GM23338 (cell line): Measurements from ENCODE around the gene FXN. TPM values are rescaled to one million over a fixed set of nuclear protein-coding genes. Genes with fewer than 3 reads are reported as not detected.

ENCODE experiments used
- ATAC-seq: fragments of 200-7000 bp; cut with Tn5 transposase; 3 replicates; pipeline ENCODE4 v1.9.1; 2020
- DNase-seq: peaks from one replicate; pipeline ENCODE4 v3.0.0-alpha.2; 2015; ENCODE audit warnings: low spot score
- H2AFZ ChIP-seq: fragments of 200-600 bp; sonication (generic); 2 replicates; pipeline ENCODE4 v1.8.0; 2016; ENCODE audit warnings: antibody characterized with exemption, mild to moderate bottlenecking, moderate library complexity
- H3F3A ChIP-seq: fragments of 200-600 bp; sonication (generic); replicated peaks from 2 replicates; pipeline ENCODE4 v1.8.0; 2017; ENCODE audit warnings: antibody characterized with exemption, mixed run types, low read depth
- H3K27ac ChIP-seq: fragments of 200-600 bp; sonication (generic); 2 replicates; pipeline ENCODE4 v1.6.1; 2016; ENCODE audit warnings: low read depth
- H3K27me3 ChIP-seq: fragments of 200-600 bp; sonication (generic); 2 replicates; pipeline ENCODE4 v1.8.0; 2016; ENCODE audit warnings: mild to moderate bottlenecking, mixed run types, moderate library complexity; ENCODE audit not compliant: insufficient read depth
- H3K36me3 ChIP-seq: fragments of 200-600 bp; sonication (generic); 2 replicates; pipeline ENCODE4 v1.8.0; 2016; ENCODE audit warnings: mild to moderate bottlenecking; ENCODE audit not compliant: insufficient read depth
- H3K4me1 ChIP-seq: fragments of 200-600 bp; sonication (generic); 2 replicates; pipeline ENCODE4 v1.8.0; 2016; ENCODE audit warnings: mild to moderate bottlenecking, moderate library complexity; ENCODE audit not compliant: insufficient read depth
- H3K4me2 ChIP-seq: fragments of 200-600 bp; sonication (generic); 2 replicates; pipeline ENCODE4 v1.7.1; 2017; ENCODE audit warnings: mixed run types
- H3K4me3 ChIP-seq: fragments of 200-600 bp; sonication (generic); 2 replicates; pipeline ENCODE4 v1.6.1; 2016; ENCODE audit warnings: mixed run types
- H3K79me2 ChIP-seq: fragments of 200-600 bp; sonication (generic); replicated peaks from 2 replicates; pipeline ENCODE4 v1.8.0; 2017; ENCODE audit warnings: mild to moderate bottlenecking; ENCODE audit not compliant: insufficient read depth
- H3K9me2 ChIP-seq: fragments of 200-600 bp; sonication (generic); 2 replicates; pipeline ENCODE4 v1.8.0; 2017; ENCODE audit not compliant: insufficient read depth
- H4K20me1 ChIP-seq: fragments of 200-600 bp; sonication (generic); replicated peaks from 2 replicates; pipeline ENCODE4 v1.8.0; 2017; ENCODE audit warnings: mild to moderate bottlenecking; ENCODE audit not compliant: insufficient read depth
- H3K27ac Mint-ChIP-seq: 2 replicates; pipeline ENCODE4 v1.8.0; 2020; ENCODE audit warnings: inconsistent platforms, mild to moderate bottlenecking, moderate library complexity, mixed read lengths
- H3K27me3 Mint-ChIP-seq: 3 replicates; pipeline ENCODE4 v1.8.0; 2022; ENCODE audit warnings: low read depth, mild to moderate bottlenecking, moderate library complexity, mixed read lengths, inconsistent platforms; ENCODE audit not compliant: insufficient read depth, poor library complexity
- H3K36me3 Mint-ChIP-seq: 3 replicates; pipeline ENCODE4 v1.8.0; 2021; ENCODE audit warnings: low read depth, mild to moderate bottlenecking, inconsistent platforms, moderate library complexity, mixed read lengths
- H3K4me1 Mint-ChIP-seq: 3 replicates; pipeline ENCODE4 v1.8.0; 2020; ENCODE audit warnings: mild to moderate bottlenecking, inconsistent platforms, mixed read lengths
- H3K4me3 Mint-ChIP-seq: 3 replicates; pipeline ENCODE4 v1.8.0; 2021; ENCODE audit warnings: moderate library complexity, mild to moderate bottlenecking, inconsistent platforms, mixed read lengths
- H3K9me3 Mint-ChIP-seq: 3 replicates; pipeline ENCODE4 v1.8.0; 2020; ENCODE audit warnings: moderate library complexity, mild to moderate bottlenecking, inconsistent platforms, mixed read lengths
- CREB1 ChIP-seq: fragments of 250-450 bp; sonication (Bioruptor Pico); IDR thresholded peaks from 2 replicates; pipeline ENCODE4 v1.5.0; 2020; ENCODE audit warnings: low read depth, mild to moderate bottlenecking, moderate library complexity
- CTCF ChIP-seq, 2 experiments: fragments of 200-600 bp in 1 of 2; sonication (generic) in 1 of 2; conservative IDR thresholded peaks; 2 replicates each; pipeline versions ENCODE4 v1.5.1 to v1.6.1; 2016 to 2017; ENCODE audit warnings: antibody characterized with exemption in 2 of 2, low read depth in 2 of 2, mild to moderate bottlenecking in 2 of 2, moderate library complexity in 1 of 2
- ETS1 ChIP-seq: IDR thresholded peaks from 2 replicates; pipeline ENCODE4 v1.6.1; 2016; ENCODE audit warnings: antibody characterized with exemption
- EZH2 ChIP-seq: fragments of 200-600 bp; sonication (generic); IDR thresholded peaks from one replicate; pipeline ENCODE4 v1.8.0; 2017; ENCODE audit warnings: antibody characterized with exemption, mild to moderate bottlenecking, low read depth; ENCODE audit not compliant: unreplicated experiment
- EZH2phosphoT487 ChIP-seq: fragments of 200-600 bp; sonication (generic); IDR thresholded peaks from one replicate; pipeline ENCODE4 v1.8.1; 2018; ENCODE audit warnings: antibody characterized with exemption; ENCODE audit not compliant: unreplicated experiment
- JUNB ChIP-seq: IDR thresholded peaks from one replicate; pipeline ENCODE4 v1.6.1; 2016; ENCODE audit warnings: antibody characterized with exemption; ENCODE audit not compliant: unreplicated experiment
- NANOG ChIP-seq: IDR thresholded peaks from 2 replicates; pipeline ENCODE4 v1.6.1; 2016; ENCODE audit warnings: antibody characterized with exemption, borderline replicate concordance
- POLR2AphosphoS5 ChIP-seq: IDR thresholded peaks from 2 replicates; pipeline ENCODE4 v1.6.1; 2016; ENCODE audit warnings: antibody characterized with exemption, low read depth
- REST ChIP-seq: IDR thresholded peaks from one replicate; pipeline ENCODE4 v1.6.1; 2018; ENCODE audit warnings: antibody characterized with exemption; ENCODE audit not compliant: unreplicated experiment
- STAT1 ChIP-seq: IDR thresholded peaks from one replicate; pipeline ENCODE4 v1.6.1; 2016; ENCODE audit warnings: antibody characterized with exemption; ENCODE audit not compliant: unreplicated experiment
- ZNF114 ChIP-seq: fragments of 250-450 bp; sonication (Bioruptor Pico); IDR thresholded peaks from 2 replicates; pipeline ENCODE4 v1.5.0; 2020; ENCODE audit warnings: mild to moderate bottlenecking, moderate library complexity
- ZNF331 ChIP-seq: fragments of 250-450 bp; sonication (Bioruptor Pico); IDR thresholded peaks from 2 replicates; pipeline ENCODE4 v1.5.0; 2020; ENCODE audit warnings: low read depth, mild to moderate bottlenecking, moderate library complexity
- ZNF462 ChIP-seq: fragments of 250-450 bp; sonication (Bioruptor Pico); IDR thresholded peaks from 2 replicates; pipeline ENCODE4 v1.5.0; 2020; ENCODE audit warnings: mild to moderate bottlenecking, moderate library complexity
- polyA plus RNA-seq: library from polyadenylated mRNA; unstranded; fragments of >200 nt; fragmentation: Nextera tagmentation; extraction: Ambion mirVana; gene quantifications from 2 replicates; pipeline ENCODE4 v1.2.1, GENCODE V29; 2016
- total RNA-seq: library from RNA; depleted of rRNA; stranded (reverse); fragments of >200 nt; shearing (Covaris generic); gene quantifications from 2 replicates; pipeline ENCODE4 v1.2.3, GENCODE V29; 2014

The FXN gene
- total and polyA plus RNA-seq, 2 experiments from 2014 or later: 26.1 to 66.4 TPM

GRCh38 chr9:69004836-69005235, 30.7 kb upstream of the FXN start:
- Histone ChIP-seq H3K36me3 (no peaks in the 10 kb centered on the region), H3F3A (no peaks in the 10 kb centered on the region), H3K4me1 (no peaks in the 10 kb centered on the region), H3K4me3 (no peak overlapping the region), H3K4me2 (no peak overlapping the region), H3K79me2 (no peaks in the 10 kb centered on the region), H3K27me3 (no peaks in the 10 kb centered on the region), H3K27ac (no peak overlapping the region), H3K9me2 (no peaks in the 10 kb centered on the region), H2AFZ (no peak overlapping the region), H4K20me1 (no peaks in the 10 kb centered on the region)
- Mint-ChIP-seq H3K9me3 (no peaks in the 10 kb centered on the region), H3K4me1 (no peaks in the 10 kb centered on the region), H3K27ac (no peak overlapping the region), H3K4me3 (no peak overlapping the region), H3K27me3 (no peaks in the 10 kb centered on the region), H3K36me3 (no peaks in the 10 kb centered on the region)
- no peak for DNase-seq
- no peak for ATAC-seq
- TF ChIP-seq POLR2AphosphoS5 (no peak), ZNF462 (CRISPR knock-in tag) (no peak), ZNF114 (no peak), JUNB (no peak), STAT1 (no peak), EZH2 (no peak), CTCF (conservative IDR thresholded peaks at IDR 0.05; ENCODE audit: low read depth in 2 of 2) (no peak), ETS1 (no peak), ZNF331 (CRISPR knock-in tag) (no peak), REST (no peak), CREB1 (CRISPR knock-in tag) (no peak), EZH2phosphoT487 (no peak), NANOG (no peak)
